Activated T-helper 2 cell treated with anti-CD3 and anti-CD28 coated beads, Interferon-gamma antibody, Interleukin-2, Interleukin-4, amounts not matched to agents 10 μg/mL and 5 μg/mL and 100 μg/mL, durations not matched to agents 14 hours and 24 hours and 36 hours (primary cell): Measurements from ENCODE around the gene KCNJ5. TPM values are rescaled to one million over a fixed set of nuclear protein-coding genes. Genes with fewer than 3 reads are reported as not detected.

ENCODE experiments used
- DNase-seq: peaks from one replicate; pipeline ENCODE4 v3.0.0; 2021; ENCODE audit warnings: low spot score
- H3K27ac Mint-ChIP-seq: one replicate; pipeline ENCODE4 v1.8.0; 2021; ENCODE audit warnings: mixed read lengths
- H3K27me3 Mint-ChIP-seq: one replicate; pipeline ENCODE4 v1.8.0; 2021; ENCODE audit warnings: low read depth, mixed read lengths
- H3K36me3 Mint-ChIP-seq: one replicate; pipeline ENCODE4 v1.8.0; 2021; ENCODE audit warnings: low read depth, mixed read lengths
- H3K4me1 Mint-ChIP-seq: one replicate; pipeline ENCODE4 v1.8.0; 2021; ENCODE audit warnings: low read depth, mixed read lengths
- H3K4me3 Mint-ChIP-seq: one replicate; pipeline ENCODE4 v1.8.0; 2021; ENCODE audit warnings: low read depth, mild to moderate bottlenecking, moderate library complexity, mixed read lengths
- H3K9me3 Mint-ChIP-seq: one replicate; pipeline ENCODE4 v1.8.0; 2021; ENCODE audit warnings: mixed read lengths
- intact Hi-C: fragments of 100-400 bp; cut with micrococcal nuclease; formaldehyde crosslinking; loops from one replicate; pipeline ENCODE4 v1.15.1; 2023
- total RNA-seq: library from RNA; stranded (reverse); gene quantifications from 2 replicates; pipeline ENCODE4 v1.2.3, GENCODE V29; 2022

The KCNJ5 gene
- total RNA-seq, 1 donor from 2014 or later = not detected

- H3K27ac Mint-ChIP-seq = no peak overlapping the region
- no peaks in the 10 kb centered on the region for H3K9me3 Mint-ChIP-seq
- no peak overlapping the region for H3K4me3 Mint-ChIP-seq
- DNase-seq = no peak
- peaks cover 27% of the 10 kb centered on the region for H3K27me3 Mint-ChIP-seq
- no peaks in the 10 kb centered on the region for H3K36me3 Mint-ChIP-seq
- intact Hi-C loops = no loop called here
- no peaks in the 10 kb centered on the region for H3K4me1 Mint-ChIP-seq
Observed at GRCh38 chr11:128876133-128876650, 15.0 kb upstream of the KCNJ5 start.

- H3K9me3 Mint-ChIP-seq = no peaks in the 10 kb centered on the region
- H3K4me1 Mint-ChIP-seq = no peaks in the 10 kb centered on the region
- H3K27ac Mint-ChIP-seq = no peak overlapping the region
- H3K4me3 Mint-ChIP-seq = no peak overlapping the region
- DNase-seq = no peak
- intact Hi-C loops = no loop called here
- no peaks in the 10 kb centered on the region for H3K36me3 Mint-ChIP-seq
- peaks cover 35% of the 10 kb centered on the region for H3K27me3 Mint-ChIP-seq
Observed at GRCh38 chr11:128877726-128878125, 13.4 kb upstream of the KCNJ5 start.

- H3K36me3 Mint-ChIP-seq = no peaks in the 10 kb centered on the region
- intact Hi-C loops = no loop called here
- no peaks in the 10 kb centered on the region for H3K4me1 Mint-ChIP-seq
- peaks cover 38% of the 10 kb centered on the region for H3K27me3 Mint-ChIP-seq
- no peaks in the 10 kb centered on the region for H3K9me3 Mint-ChIP-seq
- no peak overlapping the region for H3K27ac Mint-ChIP-seq
- no peak for DNase-seq
- no peak overlapping the region for H3K4me3 Mint-ChIP-seq
Observed at GRCh38 chr11:128878455-128878854, 12.7 kb upstream of the KCNJ5 start.

GRCh38 chr11:128879817-128880216, 11.3 kb upstream of the KCNJ5 start:
- intact Hi-C loops = loop anchor here (10.0 kb wide), 3 partner anchors 145 to 875 kb away; no protein-coding TSS in a partner anchor
- H3K27ac Mint-ChIP-seq = no peak overlapping the region
- no peaks in the 10 kb centered on the region for H3K36me3 Mint-ChIP-seq
- no peaks in the 10 kb centered on the region for H3K4me1 Mint-ChIP-seq
- no peaks in the 10 kb centered on the region for H3K9me3 Mint-ChIP-seq
- DNase-seq = no peak
- H3K4me3 Mint-ChIP-seq = no peak overlapping the region
- peaks cover 37% of the 10 kb centered on the region for H3K27me3 Mint-ChIP-seq

GRCh38 chr11:128881221-128881620, 9.9 kb upstream of the KCNJ5 start:
- no peak for DNase-seq
- no peak overlapping the region for H3K4me3 Mint-ChIP-seq
- no peaks in the 10 kb centered on the region for H3K4me1 Mint-ChIP-seq
- H3K27ac Mint-ChIP-seq = no peak overlapping the region
- H3K9me3 Mint-ChIP-seq = no peaks in the 10 kb centered on the region
- H3K27me3 Mint-ChIP-seq = peaks cover 44% of the 10 kb centered on the region
- no peaks in the 10 kb centered on the region for H3K36me3 Mint-ChIP-seq
- intact Hi-C loops = loop anchor here (10.0 kb wide), 3 partner anchors 144 to 874 kb away; no protein-coding TSS in a partner anchor

GRCh38 chr11:128882451-128882850, 8.7 kb upstream of the KCNJ5 start:
- no peaks in the 10 kb centered on the region for H3K4me1 Mint-ChIP-seq
- no peak overlapping the region for H3K27ac Mint-ChIP-seq
- H3K4me3 Mint-ChIP-seq = no peak overlapping the region
- peaks cover 53% of the 10 kb centered on the region for H3K27me3 Mint-ChIP-seq
- no peaks in the 10 kb centered on the region for H3K9me3 Mint-ChIP-seq
- intact Hi-C loops = loop anchor here (10.0 kb wide), 3 partner anchors 142 to 872 kb away; no protein-coding TSS in a partner anchor
- DNase-seq = no peak
- H3K36me3 Mint-ChIP-seq = no peaks in the 10 kb centered on the region

GRCh38 chr11:128884054-128884453, 7.1 kb upstream of the KCNJ5 start:
- no peaks in the 10 kb centered on the region for H3K4me1 Mint-ChIP-seq
- intact Hi-C loops = loop anchor here (1.0 to 10.0 kb wide), 5 partner anchors 72 to 871 kb away; no protein-coding TSS in a partner anchor
- H3K9me3 Mint-ChIP-seq = no peaks in the 10 kb centered on the region
- peaks cover 58% of the 10 kb centered on the region for H3K27me3 Mint-ChIP-seq
- no peak overlapping the region for H3K4me3 Mint-ChIP-seq
- no peak overlapping the region for H3K27ac Mint-ChIP-seq
- H3K36me3 Mint-ChIP-seq = no peaks in the 10 kb centered on the region
- DNase-seq = no peak

- no peaks in the 10 kb centered on the region for H3K36me3 Mint-ChIP-seq
- DNase-seq = peak; percentile 37
- no peak overlapping the region for H3K4me3 Mint-ChIP-seq
- H3K27ac Mint-ChIP-seq = no peak overlapping the region
- H3K4me1 Mint-ChIP-seq = no peaks in the 10 kb centered on the region
- H3K9me3 Mint-ChIP-seq = no peaks in the 10 kb centered on the region
- peaks cover 66% of the 10 kb centered on the region for H3K27me3 Mint-ChIP-seq
- intact Hi-C loops = loop anchor here (1.0 to 10.0 kb wide), 5 partner anchors 71 to 870 kb away; no protein-coding TSS in a partner anchor
Observed at GRCh38 chr11:128884703-128885338, 6.3 kb upstream of the KCNJ5 start.

- Mint-ChIP-seq H3K4me1 (peaks cover 2% of the 10 kb centered on the region), H3K36me3 (no peaks in the 10 kb centered on the region), H3K9me3 (no peaks in the 10 kb centered on the region), H3K4me3 (no peak overlapping the region), H3K27me3 (peaks cover 70% of the 10 kb centered on the region), H3K27ac (no peak overlapping the region)
- intact Hi-C loops = loop anchor here (10.0 kb wide), 3 partner anchors 138 to 868 kb away; no protein-coding TSS in a partner anchor
- no peak for DNase-seq
Observed at GRCh38 chr11:128886406-128887124, 4.6 kb upstream of the KCNJ5 start.

- H3K4me3 Mint-ChIP-seq = no peak overlapping the region
- DNase-seq = no peak
- H3K27me3 Mint-ChIP-seq = peaks cover 69% of the 10 kb centered on the region
- no peak overlapping the region for H3K27ac Mint-ChIP-seq
- peaks cover 4% of the 10 kb centered on the region for H3K4me1 Mint-ChIP-seq
- no peaks in the 10 kb centered on the region for H3K36me3 Mint-ChIP-seq
- H3K9me3 Mint-ChIP-seq = no peaks in the 10 kb centered on the region
- intact Hi-C loops = loop anchor here (10.0 kb wide), 3 partner anchors 136 to 866 kb away; no protein-coding TSS in a partner anchor
Observed at GRCh38 chr11:128888034-128888985, 2.8 kb upstream of the KCNJ5 start.

- peaks cover 7% of the 10 kb centered on the region for H3K4me1 Mint-ChIP-seq
- no peak overlapping the region for H3K27ac Mint-ChIP-seq
- intact Hi-C loops = loop anchor here (2.0 to 10.0 kb wide), 4 partner anchors 15 to 865 kb away; no protein-coding TSS in a partner anchor
- H3K36me3 Mint-ChIP-seq = no peaks in the 10 kb centered on the region
- H3K9me3 Mint-ChIP-seq = no peaks in the 10 kb centered on the region
- H3K4me3 Mint-ChIP-seq = no peak overlapping the region
- no peak for DNase-seq
- peaks cover 70% of the 10 kb centered on the region for H3K27me3 Mint-ChIP-seq
Observed at GRCh38 chr11:128889657-128890213, 1.4 kb upstream of the KCNJ5 start.

- intact Hi-C loops = loop anchor here (2.0 kb wide), 1 partner anchor 15 kb away; no protein-coding TSS in a partner anchor
- H3K36me3 Mint-ChIP-seq = no peaks in the 10 kb centered on the region
- H3K4me1 Mint-ChIP-seq = peaks cover 7% of the 10 kb centered on the region
- H3K27ac Mint-ChIP-seq = no peak overlapping the region
- no peak for DNase-seq
- peaks cover 69% of the 10 kb centered on the region for H3K27me3 Mint-ChIP-seq
- no peaks in the 10 kb centered on the region for H3K9me3 Mint-ChIP-seq
- H3K4me3 Mint-ChIP-seq = no peak overlapping the region
Observed at GRCh38 chr11:128890216-128890542, 977 bp upstream of the KCNJ5 start.
